Mammary epithelial cell (primary cell): ENCODE data around the gene HDAC4.

Source experiments
- CTCF ChIP-seq, 2 donors: IDR thresholded peaks in 1 of 2; conservative IDR thresholded peaks in 1 of 2; 2 replicates each; pipeline ENCODE4 v1.5.1; 2011 to 2012; ENCODE audit warnings: inconsistent platforms in 2 of 2, low read length in 2 of 2, mild to moderate bottlenecking in 2 of 2, control low read depth in 1 of 2, low read depth in 1 of 2; ENCODE audit not compliant: insufficient read depth in 1 of 2; ENCODE audit errors: extremely low read depth in 1 of 2
- EZH2 ChIP-seq: IDR thresholded peaks from 2 replicates; pipeline ENCODE4 v1.6.1; 2012; ENCODE audit warnings: low read length, inconsistent platforms, borderline replicate concordance

GRCh38 chr2:239035361-239035814, 365.4 kb downstream of the HDAC4 start:
- TF ChIP-seq CTCF (conservative IDR thresholded peaks at IDR 0.05 in 1 of 2, IDR thresholded peaks at IDR 0.05 in 1 of 2; ENCODE audit: extremely low read depth in 1 of 2, insufficient read depth in 1 of 2, low read depth in 1 of 2, low read length in 2 of 2) = peak; percentile 37 to 89
- TF ChIP-seq EZH2 = no peak
